PC-9 (cell line): ENCODE results near the gene MTUS2. TPM values are rescaled to one million over a fixed set of nuclear protein-coding genes. Genes with fewer than 3 reads are reported as not detected.

Experiments
- BruUV-seq: library from RNA; stranded (reverse); fragments of 400-500 nt; replicated peaks from 2 replicates; lab custom pipeline; 2021; lab: Mats Ljungman, UMichigan
- CTCF ChIA-PET: fragments of 300-600 bp; sonication (Branson Sonifier 250); formaldehyde crosslinking; loops from one replicate; lab custom pipeline; 2022; ENCODE audit warnings: antibody characterized with exemption; lab: Charles Lee
- POLR2A ChIA-PET: fragments of 300-600 bp; sonication (Branson Sonifier 250); formaldehyde crosslinking; loops from one replicate; lab custom pipeline; 2022; ENCODE audit warnings: antibody characterized with exemption; ENCODE audit not compliant: unreplicated experiment; lab: Charles Lee
- DNase-seq, 2 experiments: peaks; one replicate each; pipeline versions ENCODE4 v3.0.0 to v3.0.0-alpha.2; 2015 to 2022; ENCODE audit warnings: mixed read lengths in 1 of 2
- H2AFZ ChIP-seq: fragments of 200-600 bp; sonication (generic); 2 replicates; pipeline ENCODE4 v1.8.1; 2017; ENCODE audit warnings: antibody characterized with exemption
- H3F3A ChIP-seq: fragments of 200-600 bp; sonication (generic); 2 replicates; pipeline ENCODE4 v1.8.1; 2017; ENCODE audit warnings: antibody characterized with exemption, mild to moderate bottlenecking, low read depth; ENCODE audit not compliant: insufficient read depth
- H3K27ac ChIP-seq: fragments of 200-600 bp; sonication (generic); 2 replicates; pipeline ENCODE4 v1.6.1; 2016; ENCODE audit warnings: mixed run types
- H3K27me3 ChIP-seq: fragments of 200-600 bp; sonication (generic); 2 replicates; pipeline ENCODE4 v1.6.1; 2016; ENCODE audit warnings: low read depth, mixed run types; ENCODE audit not compliant: insufficient read depth
- H3K36me3 ChIP-seq: fragments of 200-600 bp; sonication (generic); 2 replicates; pipeline ENCODE4 v1.6.1; 2016; ENCODE audit warnings: low read depth, mixed run types
- H3K4me1 ChIP-seq: fragments of 200-600 bp; sonication (generic); replicated peaks from 2 replicates; pipeline ENCODE4 v1.6.1; 2016; ENCODE audit warnings: mixed run types; ENCODE audit not compliant: insufficient read depth
- H3K4me2 ChIP-seq: fragments of 200-600 bp; sonication (generic); 2 replicates; pipeline ENCODE4 v1.6.1; 2017; ENCODE audit warnings: mixed run types
- H3K4me3 ChIP-seq: fragments of 200-600 bp; sonication (generic); 2 replicates; pipeline ENCODE4 v1.6.1; 2016; ENCODE audit warnings: mixed run types
- H3K79me2 ChIP-seq: fragments of 200-600 bp; sonication (generic); 2 replicates; pipeline ENCODE4 v1.6.1; 2017; ENCODE audit warnings: low read depth, mixed run types
- H3K9me2 ChIP-seq: fragments of 200-600 bp; sonication (generic); 2 replicates; pipeline ENCODE4 v1.8.1; 2017; ENCODE audit warnings: mild to moderate bottlenecking; ENCODE audit not compliant: insufficient read depth
- H3K9me3 ChIP-seq: fragments of 200-600 bp; sonication (generic); 2 replicates; pipeline ENCODE4 v1.8.1; 2016; ENCODE audit warnings: low read depth; ENCODE audit not compliant: insufficient read depth
- H4K20me1 ChIP-seq: fragments of 200-600 bp; sonication (generic); 2 replicates; pipeline ENCODE4 v1.8.1; 2017; ENCODE audit not compliant: insufficient read depth
- EZH2 ChIP-seq: fragments of 200-600 bp; sonication (generic); IDR thresholded peaks from 2 replicates; pipeline ENCODE4 v1.8.0; 2017; ENCODE audit warnings: antibody characterized with exemption, low read depth
- intact Hi-C: fragments of 100-400 bp; cut with micrococcal nuclease; formaldehyde crosslinking; loops from one replicate; pipeline ENCODE4 v1.10.0; 2022; ENCODE audit not compliant: unreplicated experiment
- total RNA-seq: library from RNA; stranded (reverse); gene quantifications from 2 replicates; pipeline ENCODE4 v1.2.3, GENCODE V29; 2021
- TF ChIP-seq, protein P1 (sequence below): fragments of 200-600 bp; sonication (generic); conservative IDR thresholded peaks from 2 replicates; pipeline ENCODE4 v1.6.1; 2017; ENCODE audit warnings: mixed run types, antibody characterized with exemption, mild to moderate bottlenecking, moderate library complexity

The MTUS2 gene
- total RNA-seq, 1 experiment from 2014 or later: not detected

DNA sequence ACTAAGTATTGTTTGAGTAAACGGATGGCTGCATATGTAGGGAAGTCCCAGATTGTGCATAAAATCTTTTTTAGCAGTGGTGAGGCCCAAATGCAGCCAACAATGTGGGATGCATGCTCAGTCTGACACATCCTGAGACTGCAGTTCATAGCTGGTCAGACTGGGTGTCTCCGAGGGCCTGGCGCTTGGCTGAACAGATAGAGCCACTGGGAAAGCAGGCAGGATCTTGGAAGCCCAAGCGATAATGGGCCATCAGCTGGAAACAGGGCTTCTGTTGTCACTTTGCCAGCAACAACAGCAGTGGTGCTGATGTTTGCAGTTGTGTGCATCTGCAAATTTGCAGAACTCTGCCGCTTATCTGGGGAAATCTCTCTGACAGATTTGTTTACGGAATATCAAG is 36.1 kb downstream of the MTUS2 start:
- Histone ChIP-seq H3K27ac (no peak overlapping the region), H2AFZ (no peak overlapping the region), H3K27me3 (peaks cover 42% of the 10 kb centered on the region; the same call in 1 of the 2 replicates), H3K36me3 (no peaks in the 10 kb centered on the region), H3K79me2 (no peaks in the 10 kb centered on the region), H3K4me1 (no peaks in the 10 kb centered on the region), H3K4me2 (no peak overlapping the region), H3F3A (no peaks in the 10 kb centered on the region), H3K9me3 (no peaks in the 10 kb centered on the region), H3K4me3 (no peak overlapping the region), H3K9me2 (no peaks in the 10 kb centered on the region), H4K20me1 (no peaks in the 10 kb centered on the region)
- no TSS peak for BruUV-seq
- TF ChIP-seq EZH2: no peak
- TF ChIP-seq, protein P1, sequence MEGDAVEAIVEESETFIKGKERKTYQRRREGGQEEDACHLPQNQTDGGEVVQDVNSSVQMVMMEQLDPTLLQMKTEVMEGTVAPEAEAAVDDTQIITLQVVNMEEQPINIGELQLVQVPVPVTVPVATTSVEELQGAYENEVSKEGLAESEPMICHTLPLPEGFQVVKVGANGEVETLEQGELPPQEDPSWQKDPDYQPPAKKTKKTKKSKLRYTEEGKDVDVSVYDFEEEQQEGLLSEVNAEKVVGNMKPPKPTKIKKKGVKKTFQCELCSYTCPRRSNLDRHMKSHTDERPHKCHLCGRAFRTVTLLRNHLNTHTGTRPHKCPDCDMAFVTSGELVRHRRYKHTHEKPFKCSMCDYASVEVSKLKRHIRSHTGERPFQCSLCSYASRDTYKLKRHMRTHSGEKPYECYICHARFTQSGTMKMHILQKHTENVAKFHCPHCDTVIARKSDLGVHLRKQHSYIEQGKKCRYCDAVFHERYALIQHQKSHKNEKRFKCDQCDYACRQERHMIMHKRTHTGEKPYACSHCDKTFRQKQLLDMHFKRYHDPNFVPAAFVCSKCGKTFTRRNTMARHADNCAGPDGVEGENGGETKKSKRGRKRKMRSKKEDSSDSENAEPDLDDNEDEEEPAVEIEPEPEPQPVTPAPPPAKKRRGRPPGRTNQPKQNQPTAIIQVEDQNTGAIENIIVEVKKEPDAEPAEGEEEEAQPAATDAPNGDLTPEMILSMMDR: no peak
- DNase-seq: no peak
- ChIA-PET CTCF (no interaction called here), POLR2A (no interaction called here)
- intact Hi-C loops: no loop called here

DNA sequence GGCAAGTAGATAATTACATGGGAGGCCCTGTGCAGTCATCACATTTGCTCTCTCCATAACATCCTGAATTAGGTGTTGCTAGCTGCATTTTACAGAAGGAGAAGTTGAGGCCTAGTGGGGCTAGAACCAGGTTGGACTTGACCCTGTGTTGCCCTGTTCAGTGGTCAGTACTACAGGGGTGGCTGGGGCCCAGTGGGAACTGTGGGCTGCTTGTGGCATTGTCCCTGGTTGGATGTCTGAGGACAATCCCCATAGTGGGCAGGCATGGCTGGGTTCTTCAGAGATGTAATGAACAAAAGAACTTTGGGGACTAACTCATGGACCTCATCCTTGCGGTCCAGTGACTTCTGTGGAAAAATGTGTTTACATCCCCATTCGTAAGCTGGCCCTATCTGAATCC is 38.9 kb downstream of the MTUS2 start:
- no TSS peak for BruUV-seq
- intact Hi-C loops: no loop called here
- TF ChIP-seq, protein P1: no peak
- TF ChIP-seq EZH2: no peak

DNA sequence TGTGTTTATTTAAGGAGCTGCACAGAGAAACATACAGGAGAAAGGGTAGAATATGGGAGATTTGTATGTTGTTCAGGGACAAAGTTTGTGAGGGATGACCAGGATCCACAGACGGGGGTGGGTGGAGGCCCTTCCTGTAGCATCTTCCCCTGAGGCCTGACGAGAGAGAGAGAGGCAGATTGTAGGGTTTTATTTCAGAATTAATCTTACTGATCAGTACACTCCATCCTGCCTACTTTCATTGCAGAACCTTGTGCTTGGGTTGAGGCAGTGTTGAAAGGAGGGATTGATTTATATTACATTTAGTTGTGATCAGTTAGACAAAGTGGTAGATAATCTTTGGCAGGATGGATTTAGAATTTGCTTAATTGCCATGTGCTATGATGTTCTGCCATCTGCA is 39.6 kb downstream of the MTUS2 start:
- H2AFZ ChIP-seq: no peak overlapping the region
- no peaks in the 10 kb centered on the region for H3K36me3 ChIP-seq
- H3K4me3 ChIP-seq: no peak overlapping the region
- no peaks in the 10 kb centered on the region for H4K20me1 ChIP-seq
- H3K4me1 ChIP-seq: no peaks in the 10 kb centered on the region
- ChIA-PET POLR2A (no interaction called here), CTCF (no interaction called here)
- BruUV-seq: no TSS peak
- no peak overlapping the region for H3K4me2 ChIP-seq
- no peaks in the 10 kb centered on the region for H3K9me3 ChIP-seq
- no peak for TF ChIP-seq EZH2
- TF ChIP-seq, protein P1: no peak
- H3F3A ChIP-seq: no peaks in the 10 kb centered on the region
- H3K9me2 ChIP-seq: no peaks in the 10 kb centered on the region
- intact Hi-C loops: no loop called here
- H3K79me2 ChIP-seq: no peaks in the 10 kb centered on the region
- no peak for DNase-seq
- H3K27me3 ChIP-seq: peaks cover 67% of the 10 kb centered on the region
- H3K27ac ChIP-seq: no peak overlapping the region

More for the DNA sequence above, 38.9 kb downstream of the MTUS2 start:
- ChIA-PET CTCF (no interaction called here), POLR2A (no interaction called here)
- H3K36me3 ChIP-seq: no peaks in the 10 kb centered on the region
- H3K79me2 ChIP-seq: no peaks in the 10 kb centered on the region
- no peak overlapping the region for H3K4me2 ChIP-seq
- H3F3A ChIP-seq: no peaks in the 10 kb centered on the region
- H3K27me3 ChIP-seq: peaks cover 66% of the 10 kb centered on the region
- H3K9me2 ChIP-seq: no peaks in the 10 kb centered on the region
- no peaks in the 10 kb centered on the region for H3K9me3 ChIP-seq
- H2AFZ ChIP-seq: no peak overlapping the region
- no peaks in the 10 kb centered on the region for H3K4me1 ChIP-seq
- no peaks in the 10 kb centered on the region for H4K20me1 ChIP-seq
- DNase-seq: no peak
- no peak overlapping the region for H3K27ac ChIP-seq
- H3K4me3 ChIP-seq: no peak overlapping the region
